OCI-LY7 (cell line): ENCODE results near the gene DDC. TPM values are rescaled to one million over a fixed set of nuclear protein-coding genes. Genes with fewer than 3 reads are reported as not detected.
A peak's percentile ranks its signal among the peaks of the same experiment; 100 is the strongest.

ENCODE experiments used
- BruUV-seq: library from RNA; stranded (reverse); fragments of 400-500 nt; replicated peaks from 2 replicates; lab custom pipeline; 2021; lab: Mats Ljungman, UMichigan
- CTCF ChIA-PET: fragments of 300-600 bp; sonication (Branson Sonifier 250); formaldehyde crosslinking; loops from one replicate; lab custom pipeline; 2022; ENCODE audit warnings: antibody characterized with exemption; ENCODE audit not compliant: unreplicated experiment; lab: Charles Lee
- POLR2A ChIA-PET: fragments of 300-600 bp; sonication (Branson Sonifier 250); formaldehyde crosslinking; loops from one replicate; lab custom pipeline; 2022; ENCODE audit warnings: antibody characterized with exemption; lab: Charles Lee
- DNase-seq: peaks from one replicate; pipeline ENCODE4 v3.0.0-alpha.2; 2015; ENCODE audit warnings: low spot score
- H2AFZ ChIP-seq: fragments of 200-600 bp; sonication (generic), shearing (Covaris generic); 2 replicates; pipeline ENCODE4 v1.6.1; 2014; ENCODE audit warnings: mild to moderate bottlenecking, antibody characterized with exemption, low read length, moderate library complexity
- H3K27ac ChIP-seq: fragments of 200-600 bp; sonication (generic); 2 replicates; pipeline ENCODE4 v1.5.1; 2014; ENCODE audit warnings: mixed run types, low read depth, mild to moderate bottlenecking, moderate library complexity, low read length, inconsistent platforms; ENCODE audit not compliant: poor library complexity, severe bottlenecking
- H3K36me3 ChIP-seq: fragments of 200-600 bp; sonication (generic); 2 replicates; pipeline ENCODE4 v1.6.1; 2014; ENCODE audit warnings: mild to moderate bottlenecking, antibody characterized with exemption, low read length, moderate library complexity, mixed read lengths; ENCODE audit not compliant: insufficient read depth
- H3K4me1 ChIP-seq: fragments of 200-600 bp; sonication (generic); 2 replicates; pipeline ENCODE4 v1.5.1; 2014; ENCODE audit warnings: mild to moderate bottlenecking, low read length; ENCODE audit not compliant: insufficient read depth, poor library complexity, severe bottlenecking
- H3K4me2 ChIP-seq: fragments of 200-600 bp; sonication (generic); 2 replicates; pipeline ENCODE4 v1.6.1; 2014; ENCODE audit warnings: mild to moderate bottlenecking, low read length
- H3K4me3 ChIP-seq: fragments of 200-600 bp; sonication (generic); 2 replicates; pipeline ENCODE4 v1.5.1; 2014; ENCODE audit warnings: mild to moderate bottlenecking, low read depth, low read length; ENCODE audit not compliant: poor library complexity, severe bottlenecking
- H3K79me2 ChIP-seq: fragments of 200-600 bp; sonication (generic); 2 replicates; pipeline ENCODE4 v1.6.1; 2016; ENCODE audit warnings: low read depth, mild to moderate bottlenecking, low read length, moderate library complexity, mixed read lengths; ENCODE audit not compliant: insufficient read depth
- H3K9me2 ChIP-seq: fragments of 200-600 bp; sonication (generic); 2 replicates; pipeline ENCODE4 v1.6.1; 2016; ENCODE audit warnings: mild to moderate bottlenecking, low read length, mixed read lengths; ENCODE audit not compliant: insufficient read depth
- H3K9me3 ChIP-seq: fragments of 200-600 bp; sonication (generic); 2 replicates; pipeline ENCODE4 v1.6.1; 2014; ENCODE audit warnings: mild to moderate bottlenecking, mixed run types, low read length, mixed read lengths
- H4K20me1 ChIP-seq: fragments of 200-600 bp; sonication (generic); 2 replicates; pipeline ENCODE4 v1.6.1; 2014; ENCODE audit warnings: mild to moderate bottlenecking, antibody characterized with exemption, low read length, moderate library complexity, mixed read lengths; ENCODE audit not compliant: insufficient read depth
- EZH2phosphoT487 ChIP-seq: fragments of 200-600 bp; sonication (generic); IDR thresholded peaks from 2 replicates; pipeline ENCODE4 v1.6.1; 2018; ENCODE audit warnings: low read depth, borderline replicate concordance, mild to moderate bottlenecking, mixed run types, antibody characterized with exemption, low read length, moderate library complexity, mixed read lengths
- intact Hi-C: fragments of 100-400 bp; cut with micrococcal nuclease; formaldehyde crosslinking; loops from one replicate; pipeline ENCODE4 v1.10.0; 2022; ENCODE audit not compliant: unreplicated experiment
- small RNA-seq: library from RNA; depleted of rRNA; stranded (forward); fragments of <200 nt; gene quantifications from one replicate; pipeline ENCODE3, GENCODE V24; 2014
- total RNA-seq, 2 experiments: library from RNA; depleted of rRNA in 1 of 2; stranded (reverse); fragments of >200 nt in 1 of 2; shearing (Covaris generic) in 1 of 2; gene quantifications; 2 replicates each; pipeline ENCODE4 v1.2.3, GENCODE V29; 2014 to 2022
- TF ChIP-seq, protein P1 (sequence below): fragments of 200-600 bp; sonication (generic); conservative IDR thresholded peaks from 2 replicates; pipeline ENCODE4 v1.5.1; 2014; ENCODE audit warnings: mild to moderate bottlenecking, antibody characterized with exemption, low read length, moderate library complexity, mixed read lengths

Gene DDC
- total RNA-seq, 2 experiments from 2014 or later = not detected

- H3K4me1 ChIP-seq = peaks cover 50% of the 10 kb centered on the region
- TF ChIP-seq, protein P1, sequence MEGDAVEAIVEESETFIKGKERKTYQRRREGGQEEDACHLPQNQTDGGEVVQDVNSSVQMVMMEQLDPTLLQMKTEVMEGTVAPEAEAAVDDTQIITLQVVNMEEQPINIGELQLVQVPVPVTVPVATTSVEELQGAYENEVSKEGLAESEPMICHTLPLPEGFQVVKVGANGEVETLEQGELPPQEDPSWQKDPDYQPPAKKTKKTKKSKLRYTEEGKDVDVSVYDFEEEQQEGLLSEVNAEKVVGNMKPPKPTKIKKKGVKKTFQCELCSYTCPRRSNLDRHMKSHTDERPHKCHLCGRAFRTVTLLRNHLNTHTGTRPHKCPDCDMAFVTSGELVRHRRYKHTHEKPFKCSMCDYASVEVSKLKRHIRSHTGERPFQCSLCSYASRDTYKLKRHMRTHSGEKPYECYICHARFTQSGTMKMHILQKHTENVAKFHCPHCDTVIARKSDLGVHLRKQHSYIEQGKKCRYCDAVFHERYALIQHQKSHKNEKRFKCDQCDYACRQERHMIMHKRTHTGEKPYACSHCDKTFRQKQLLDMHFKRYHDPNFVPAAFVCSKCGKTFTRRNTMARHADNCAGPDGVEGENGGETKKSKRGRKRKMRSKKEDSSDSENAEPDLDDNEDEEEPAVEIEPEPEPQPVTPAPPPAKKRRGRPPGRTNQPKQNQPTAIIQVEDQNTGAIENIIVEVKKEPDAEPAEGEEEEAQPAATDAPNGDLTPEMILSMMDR = no peak
- no peak for TF ChIP-seq EZH2phosphoT487
- H3K9me2 ChIP-seq = no peaks in the 10 kb centered on the region
- H3K36me3 ChIP-seq = no peaks in the 10 kb centered on the region
- intact Hi-C loops = no loop called here
- no peaks in the 10 kb centered on the region for H4K20me1 ChIP-seq
- no peak overlapping the region for H3K27ac ChIP-seq
- no peak overlapping the region for H3K4me3 ChIP-seq
- no peak for DNase-seq
- H3K4me2 ChIP-seq = no peak overlapping the region
- no TSS peak for BruUV-seq
- ChIA-PET CTCF (no interaction called here), POLR2A (interaction anchor here (0.9 to 1.8 kb wide), 8 partner anchors 16 to 267 kb away, joined by 3 to 7 read pairs (median 4); partner anchors contain the start of gene IKZF1)
- no peaks in the 10 kb centered on the region for H3K79me2 ChIP-seq
- peak overlapping the region; percentile 24; the same call in 1 of the 2 replicates for H2AFZ ChIP-seq
- H3K9me3 ChIP-seq = no peaks in the 10 kb centered on the region
These were observed 153.9 kb downstream of the DDC start for GRCh38 chr7:50411332-50411731.

- Histone ChIP-seq H3K4me1 (peaks cover 46% of the 10 kb centered on the region), H3K27ac (peak overlapping the region; percentile 11), H3K9me2 (no peaks in the 10 kb centered on the region), H3K9me3 (no peaks in the 10 kb centered on the region), H3K4me2 (peak overlapping the region; percentile 49), H4K20me1 (no peaks in the 10 kb centered on the region), H3K36me3 (no peaks in the 10 kb centered on the region), H3K4me3 (no peak overlapping the region), H2AFZ (peak overlapping the region; percentile 43; the same call in 1 of the 2 replicates), H3K79me2 (no peaks in the 10 kb centered on the region)
- peak; percentile 64 for DNase-seq
- TF ChIP-seq EZH2phosphoT487 = no peak
- TF ChIP-seq, protein P1 = no peak
- ChIA-PET POLR2A (interaction anchor here (0.7 to 1.8 kb wide), 9 partner anchors 9 to 264 kb away, joined by 3 to 7 read pairs (median 3); partner anchors contain the start of gene IKZF1), CTCF (no interaction called here)
- no TSS peak for BruUV-seq
- intact Hi-C loops = no loop called here
These were observed 155.1 kb downstream of the DDC start for GRCh38 chr7:50409856-50410745.

Small RNAs within 50 kb of the gene (small RNA-seq; reads per million reads assigned to genes)
- gene RNU6-1091P = not detected

Other genes with a start within 250 kb of the DDC start
- gene FIGNL1, start 115.1 kb downstream of the DDC start, total RNA-seq (2014; rRNA removed; shearing (Covaris generic)) = 43.8 and 55.6 TPM in 2 replicates
- 41.5 and 48.0 TPM in 2 replicates for gene FIGNL1, start 115.1 kb downstream of the DDC start, total RNA-seq (2022)
- not detected in 2 replicates for gene GRB10, start 217.5 kb upstream of the DDC start, total RNA-seq (2014; rRNA removed; shearing (Covaris generic))
- gene GRB10, start 217.5 kb upstream of the DDC start, total RNA-seq (2022) = not detected in 2 replicates